ENCODE results near the gene RPGRIP1. TPM values are rescaled to one million over a fixed set of nuclear protein-coding genes. Genes with fewer than 3 reads are reported as not detected.
"Not testable (repeated sequence)": the region's sequence is repeated elsewhere in the genome, so short reads cannot be mapped to it uniquely, and the experiment has no call there.

Gene RPGRIP1
- total RNA-seq, 2 experiments from 2014 or later, result not detected

DNA sequence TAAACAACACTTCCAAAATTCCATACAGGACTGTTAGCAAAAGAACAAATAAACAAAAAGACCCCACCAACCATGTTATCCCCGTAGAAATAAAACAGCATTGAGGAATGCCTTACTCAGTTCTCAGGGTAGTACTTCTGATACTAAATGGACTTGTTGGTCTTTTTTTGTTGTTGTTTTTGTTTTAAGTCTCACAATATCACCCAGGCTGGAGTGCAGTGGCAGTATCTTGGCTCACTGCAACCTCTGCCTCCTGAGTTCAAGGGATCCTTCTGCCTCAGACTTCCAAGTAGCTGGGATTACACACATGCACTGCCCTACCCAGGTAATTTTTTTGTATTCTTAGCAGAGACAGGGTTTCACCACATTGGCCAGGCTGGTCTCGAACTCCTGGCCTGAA is 27.7 kb upstream of the RPGRIP1 start:
- POLR2A ChIA-PET, result interaction anchor here (0.7 to 6.7 kb wide), 3 partner anchors 9 to 21 kb away, joined by 3 to 146 read pairs (median 102); no protein-coding TSS in a partner anchor

GRCh38 chr14:21255385-21256101 is 24.3 kb upstream of the RPGRIP1 start:
- no peaks in the 10 kb centered on the region for H3K9me3 Mint-ChIP-seq
- peak overlapping the region; percentile 51 for H3K4me3 Mint-ChIP-seq
- DNase-seq, result no peak
- no peaks in the 10 kb centered on the region for H3K27me3 Mint-ChIP-seq
- ChIA-PET CTCF (interaction anchor here (1.0 to 6.0 kb wide), 4 partner anchors 9 to 23 kb away, joined by 3 to 56 read pairs (median 9); no protein-coding TSS in a partner anchor), POLR2A (interaction anchor here (0.6 to 6.7 kb wide), 12 partner anchors 10 to 124 kb away, joined by 3 to 146 read pairs (median 4); no protein-coding TSS in a partner anchor)
- H3K4me1 Mint-ChIP-seq (ENCODE audit: low read depth), result peaks cover 62% of the 10 kb centered on the region
- intact Hi-C loops (cut with micrococcal nuclease), result loop anchor here (5.0 kb wide), 1 partner anchor 33 kb away; no protein-coding TSS in a partner anchor
- peaks cover 78% of the 10 kb centered on the region for H3K36me3 Mint-ChIP-seq (ENCODE audit: low read depth)
- no peak for ATAC-seq
- TF ChIP-seq, protein P1, sequence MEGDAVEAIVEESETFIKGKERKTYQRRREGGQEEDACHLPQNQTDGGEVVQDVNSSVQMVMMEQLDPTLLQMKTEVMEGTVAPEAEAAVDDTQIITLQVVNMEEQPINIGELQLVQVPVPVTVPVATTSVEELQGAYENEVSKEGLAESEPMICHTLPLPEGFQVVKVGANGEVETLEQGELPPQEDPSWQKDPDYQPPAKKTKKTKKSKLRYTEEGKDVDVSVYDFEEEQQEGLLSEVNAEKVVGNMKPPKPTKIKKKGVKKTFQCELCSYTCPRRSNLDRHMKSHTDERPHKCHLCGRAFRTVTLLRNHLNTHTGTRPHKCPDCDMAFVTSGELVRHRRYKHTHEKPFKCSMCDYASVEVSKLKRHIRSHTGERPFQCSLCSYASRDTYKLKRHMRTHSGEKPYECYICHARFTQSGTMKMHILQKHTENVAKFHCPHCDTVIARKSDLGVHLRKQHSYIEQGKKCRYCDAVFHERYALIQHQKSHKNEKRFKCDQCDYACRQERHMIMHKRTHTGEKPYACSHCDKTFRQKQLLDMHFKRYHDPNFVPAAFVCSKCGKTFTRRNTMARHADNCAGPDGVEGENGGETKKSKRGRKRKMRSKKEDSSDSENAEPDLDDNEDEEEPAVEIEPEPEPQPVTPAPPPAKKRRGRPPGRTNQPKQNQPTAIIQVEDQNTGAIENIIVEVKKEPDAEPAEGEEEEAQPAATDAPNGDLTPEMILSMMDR (IDR thresholded peaks at IDR 0.05), result no peak
- peak overlapping the region; percentile 77 for H3K27ac Mint-ChIP-seq

More for the DNA sequence above, 27.7 kb upstream of the RPGRIP1 start:
- no peaks in the 10 kb centered on the region for H3K9me3 Mint-ChIP-seq
- no peak for ATAC-seq
- no peaks in the 10 kb centered on the region for H3K27me3 Mint-ChIP-seq
- peaks cover 75% of the 10 kb centered on the region for H3K36me3 Mint-ChIP-seq (ENCODE audit: low read depth)
- TF ChIP-seq, protein P1 (IDR thresholded peaks at IDR 0.05), result no peak
- peak overlapping the region; percentile 69 for H3K27ac Mint-ChIP-seq
- DNase-seq, result no peak
- peaks cover 59% of the 10 kb centered on the region for H3K4me1 Mint-ChIP-seq (ENCODE audit: low read depth)
- CTCF ChIA-PET, result interaction anchor here (6.0 kb wide), 1 partner anchor 10 kb away, joined by 56 read pairs; no protein-coding TSS in a partner anchor
- H3K4me3 Mint-ChIP-seq, result no peak overlapping the region
- intact Hi-C loops (cut with micrococcal nuclease), result no loop called here

GRCh38 chr14:21256102-21256447 is 23.8 kb upstream of the RPGRIP1 start:
- intact Hi-C loops (cut with micrococcal nuclease), result loop anchor here (5.0 kb wide), 1 partner anchor 34 kb away; no protein-coding TSS in a partner anchor
- POLR2A ChIA-PET, result interaction anchor here (0.6 to 6.7 kb wide), 10 partner anchors 10 to 232 kb away, joined by 3 to 146 read pairs (median 6); no protein-coding TSS in a partner anchor

DNA sequence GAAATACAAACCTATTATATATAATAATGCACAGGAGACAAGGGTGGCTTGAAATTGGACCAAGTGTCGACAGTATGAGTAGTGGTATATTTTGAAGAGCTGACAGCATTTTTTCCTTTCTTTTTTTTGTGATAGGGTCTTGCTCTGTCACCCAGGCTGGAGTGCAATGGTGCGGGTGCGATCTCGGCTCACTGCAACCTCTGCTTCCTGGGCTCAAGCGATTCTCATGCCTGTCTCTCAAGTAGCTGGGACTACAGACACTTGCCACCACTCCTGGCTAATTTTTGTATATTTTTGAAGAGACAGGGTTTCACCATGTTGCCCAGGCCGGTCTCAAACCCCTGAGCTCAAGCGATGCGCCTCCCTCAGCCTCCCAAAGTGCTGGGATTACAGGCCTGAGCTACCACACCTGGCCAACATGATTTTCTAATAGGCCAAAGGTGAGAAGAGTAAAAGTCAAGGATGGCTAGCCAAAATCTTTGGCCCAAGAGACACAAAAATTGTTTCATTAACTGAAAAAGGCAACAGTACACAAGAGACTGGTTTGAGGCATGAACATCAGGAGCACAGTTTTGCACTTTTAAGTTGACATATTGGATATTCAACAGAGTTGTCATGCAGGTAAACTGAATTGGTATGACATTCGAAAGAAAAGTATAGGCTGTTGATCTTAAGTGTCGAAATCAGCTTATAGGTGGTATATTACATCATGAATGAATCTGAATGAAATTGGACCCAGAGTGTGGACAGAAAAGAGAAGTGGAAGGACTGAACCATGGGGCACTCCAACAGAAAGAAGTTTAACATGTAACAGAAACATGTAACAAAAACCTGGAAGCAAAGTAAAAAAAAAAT is 23.1 kb upstream of the RPGRIP1 start:
- Mint-ChIP-seq H3K4me3 (peak overlapping the region; percentile 51), H3K27ac (peak overlapping the region; percentile 75), H3K4me1 (ENCODE audit: low read depth) (peaks cover 64% of the 10 kb centered on the region), H3K9me3 (no peaks in the 10 kb centered on the region), H3K27me3 (no peaks in the 10 kb centered on the region), H3K36me3 (ENCODE audit: low read depth) (peaks cover 75% of the 10 kb centered on the region)
- ATAC-seq (peak; percentile 14), DNase-seq (no peak)
- intact Hi-C loops (cut with micrococcal nuclease), result loop anchor here (5.0 kb wide), 1 partner anchor 34 kb away; no protein-coding TSS in a partner anchor
- TF ChIP-seq, protein P1 (IDR thresholded peaks at IDR 0.05), result no peak
- ChIA-PET CTCF (interaction anchor here (1.0 to 6.0 kb wide), 4 partner anchors 8 to 30 kb away, joined by 3 to 56 read pairs (median 10); no protein-coding TSS in a partner anchor), POLR2A (interaction anchor here (0.6 to 6.7 kb wide), 14 partner anchors 9 to 231 kb away, joined by 3 to 146 read pairs (median 4); no protein-coding TSS in a partner anchor)

More at GRCh38 chr14:21256102-21256447, 23.8 kb upstream of the RPGRIP1 start:
- Mint-ChIP-seq H3K4me1 (ENCODE audit: low read depth) (peaks cover 61% of the 10 kb centered on the region), H3K4me3 (peak overlapping the region; percentile 51), H3K27ac (peak overlapping the region; percentile 77), H3K36me3 (ENCODE audit: low read depth) (peaks cover 75% of the 10 kb centered on the region)
- not testable (repeated sequence) for ATAC-seq, DNase-seq, H3K27me3 Mint-ChIP-seq, H3K9me3 Mint-ChIP-seq
- CTCF ChIA-PET, result interaction anchor here (3.0 to 6.0 kb wide), 2 partner anchors 9 to 14 kb away, joined by 15 to 56 read pairs; no protein-coding TSS in a partner anchor

Measured in activated CD8-positive, alpha-beta T cell treated with anti-CD3 and anti-CD28 coated beads for 36 hours (primary cell).